ENCODE results near the gene GRM5. TPM values are rescaled to one million over a fixed set of nuclear protein-coding genes. Genes with fewer than 3 reads are reported as not detected.
"Not testable (repeated sequence)": the region's sequence is repeated elsewhere in the genome, so short reads cannot be mapped to it uniquely, and the experiment has no call there.

GRM5 gene
- total RNA-seq, 1 experiment from 2014 or later: 0.03 TPM

DNA sequence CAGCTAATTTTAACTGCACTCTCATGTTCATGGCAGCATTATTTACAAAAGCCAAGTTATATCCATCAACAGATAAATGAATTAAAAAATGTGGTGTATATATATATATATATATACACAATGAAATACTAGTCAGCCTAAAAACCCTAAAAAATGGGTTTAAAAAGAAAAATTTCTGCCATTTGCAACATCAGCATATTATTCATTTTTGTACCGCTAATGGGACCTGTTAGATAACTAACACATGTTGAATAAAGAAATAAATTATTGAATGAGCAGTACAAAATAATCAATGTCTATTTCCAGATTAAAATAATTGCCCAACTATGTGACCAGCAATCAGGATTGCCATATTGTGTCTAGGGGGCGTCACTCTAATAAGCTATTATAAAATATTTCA is 211.8 kb downstream of the GRM5 start:
- not testable (repeated sequence) for H3K27ac ChIP-seq (ENCODE audit: low read length)

DNA sequence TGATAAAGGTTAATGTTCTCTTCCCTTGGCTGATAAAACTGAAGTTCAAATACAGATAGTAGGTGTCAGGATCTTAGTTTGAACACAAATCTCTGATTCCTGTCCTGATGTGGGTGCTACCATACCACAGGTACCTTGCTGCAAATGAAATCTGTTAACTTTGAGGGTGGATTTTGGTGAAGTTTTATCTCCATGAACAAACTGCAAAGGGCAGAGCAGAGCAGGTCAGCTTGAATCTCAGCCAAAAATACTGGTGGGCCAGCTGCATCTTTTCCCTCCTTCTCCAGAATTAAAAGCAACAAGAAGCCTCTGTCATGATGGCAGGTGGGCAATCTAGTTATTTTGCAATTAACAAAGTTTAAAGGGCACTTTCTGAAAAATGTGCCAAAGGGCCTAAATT is 214.2 kb downstream of the GRM5 start:
- intact Hi-C loops (cut with micrococcal nuclease; ENCODE audit: unreplicated experiment); CTCF ChIA-PET; H3K4me3 ChIP-seq (ENCODE audit: low read depth in 2 of 2, low read length in 2 of 2); H3K36me3 ChIP-seq (ENCODE audit: control insufficient read depth, insufficient read depth, low read length); ATAC-seq; H3K9me3 ChIP-seq (ENCODE audit: control insufficient read depth, insufficient read depth, low read depth, low read length); H3K27me3 ChIP-seq (ENCODE audit: control insufficient read depth, insufficient read depth, low read length); in situ Hi-C loops (cut with HindIII; ENCODE audit: low pct_unique_long_range_greater_than_20kb, low sequenced_read_pairs); DNase-seq (ENCODE audit: low read depth, low spot score); BruUV-seq (replicated peaks); H3K4me1 ChIP-seq (ENCODE audit: control insufficient read depth, insufficient read depth, low read length); H3K27ac ChIP-seq (ENCODE audit: low read length): not testable (repeated sequence)
- POLR2A ChIA-PET: interaction anchor here (0.7 kb wide), 1 partner anchor 12 kb away, joined by 4 read pairs; no protein-coding TSS in a partner anchor

More for the DNA sequence above, 211.8 kb downstream of the GRM5 start:
- POLR2A ChIA-PET; H3K4me1 ChIP-seq (ENCODE audit: control insufficient read depth, insufficient read depth, low read length); ATAC-seq; H3K4me3 ChIP-seq (ENCODE audit: low read depth in 2 of 2, low read length in 2 of 2); H3K36me3 ChIP-seq (ENCODE audit: control insufficient read depth, insufficient read depth, low read length); H3K27me3 ChIP-seq (ENCODE audit: control insufficient read depth, insufficient read depth, low read length); DNase-seq (ENCODE audit: low read depth, low spot score); in situ Hi-C loops (cut with HindIII; ENCODE audit: low pct_unique_long_range_greater_than_20kb, low sequenced_read_pairs); intact Hi-C loops (cut with micrococcal nuclease; ENCODE audit: unreplicated experiment); H3K9me3 ChIP-seq (ENCODE audit: control insufficient read depth, insufficient read depth, low read depth, low read length); CTCF ChIA-PET; BruUV-seq (replicated peaks): not testable (repeated sequence)

DNA sequence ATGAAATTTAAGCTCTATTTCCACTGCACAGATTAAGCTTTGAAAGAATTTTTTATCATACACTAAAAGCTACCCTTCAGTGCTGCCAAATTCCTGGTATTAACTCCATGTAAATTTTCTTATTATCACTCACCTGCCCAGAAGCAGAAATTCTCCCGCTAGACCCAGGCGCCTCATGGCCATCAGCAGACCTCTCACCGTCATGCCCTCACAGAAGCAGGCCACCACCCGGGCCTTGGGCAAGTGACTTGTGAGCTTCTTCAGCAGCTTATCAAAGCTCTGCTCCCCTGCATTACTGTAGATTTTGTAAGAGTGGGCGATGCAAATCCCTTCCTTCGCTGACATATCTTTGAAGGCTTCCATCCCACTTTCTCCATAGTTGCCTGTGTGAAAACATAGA is 216.0 kb downstream of the GRM5 start:
- ATAC-seq; in situ Hi-C loops (cut with HindIII; ENCODE audit: low pct_unique_long_range_greater_than_20kb, low sequenced_read_pairs); DNase-seq (ENCODE audit: low read depth, low spot score); H3K27me3 ChIP-seq (ENCODE audit: control insufficient read depth, insufficient read depth, low read length); intact Hi-C loops (cut with micrococcal nuclease; ENCODE audit: unreplicated experiment); H3K4me1 ChIP-seq (ENCODE audit: control insufficient read depth, insufficient read depth, low read length); H3K4me3 ChIP-seq (ENCODE audit: low read depth in 2 of 2, low read length in 2 of 2); BruUV-seq (replicated peaks); H3K9me3 ChIP-seq (ENCODE audit: control insufficient read depth, insufficient read depth, low read depth, low read length); POLR2A ChIA-PET; H3K36me3 ChIP-seq (ENCODE audit: control insufficient read depth, insufficient read depth, low read length); H3K27ac ChIP-seq (ENCODE audit: low read length); CTCF ChIA-PET: not testable (repeated sequence)

DNA sequence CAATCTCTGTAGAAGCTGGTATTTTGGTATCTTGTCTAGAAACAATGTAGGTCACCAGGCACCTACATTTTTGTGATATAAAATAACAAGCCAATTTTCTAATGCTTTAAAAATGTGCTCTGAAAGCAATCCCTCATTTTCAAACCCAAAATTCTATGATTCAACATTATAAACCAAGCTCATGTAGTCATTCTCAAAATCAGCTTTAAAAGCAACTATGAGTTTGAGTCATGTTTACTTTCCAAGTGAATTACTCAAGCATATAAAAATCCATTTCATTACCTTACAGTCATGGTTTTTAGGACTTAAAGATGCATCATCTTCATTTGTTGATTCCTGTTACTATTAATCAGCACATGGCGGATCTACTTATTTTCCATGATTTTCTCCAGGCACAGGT is 216.4 kb downstream of the GRM5 start:
- no peak for ATAC-seq
- intact Hi-C loops (cut with micrococcal nuclease; ENCODE audit: unreplicated experiment) (no loop called here), in situ Hi-C loops (cut with HindIII; ENCODE audit: low pct_unique_long_range_greater_than_20kb, low sequenced_read_pairs) (no loop called here)
- Histone ChIP-seq H3K4me3 (ENCODE audit: low read depth in 2 of 2, low read length in 2 of 2) (no peak overlapping the region), H3K36me3 (ENCODE audit: control insufficient read depth, insufficient read depth, low read length) (no peaks in the 10 kb centered on the region), H3K4me1 (ENCODE audit: control insufficient read depth, insufficient read depth, low read length) (no peaks in the 10 kb centered on the region), H3K27me3 (ENCODE audit: control insufficient read depth, insufficient read depth, low read length) (no peaks in the 10 kb centered on the region), H3K9me3 (ENCODE audit: control insufficient read depth, insufficient read depth, low read depth, low read length) (no peaks in the 10 kb centered on the region), H3K27ac (ENCODE audit: low read length) (no peak overlapping the region)
- no TSS peak for BruUV-seq (replicated peaks)
- no peak for DNase-seq (ENCODE audit: low read depth, low spot score)
- TF ChIP-seq TCF7L2 (IDR thresholded peaks at IDR 0.05; ENCODE audit: low read depth, low read length): no peak
- TF ChIP-seq, protein P1, sequence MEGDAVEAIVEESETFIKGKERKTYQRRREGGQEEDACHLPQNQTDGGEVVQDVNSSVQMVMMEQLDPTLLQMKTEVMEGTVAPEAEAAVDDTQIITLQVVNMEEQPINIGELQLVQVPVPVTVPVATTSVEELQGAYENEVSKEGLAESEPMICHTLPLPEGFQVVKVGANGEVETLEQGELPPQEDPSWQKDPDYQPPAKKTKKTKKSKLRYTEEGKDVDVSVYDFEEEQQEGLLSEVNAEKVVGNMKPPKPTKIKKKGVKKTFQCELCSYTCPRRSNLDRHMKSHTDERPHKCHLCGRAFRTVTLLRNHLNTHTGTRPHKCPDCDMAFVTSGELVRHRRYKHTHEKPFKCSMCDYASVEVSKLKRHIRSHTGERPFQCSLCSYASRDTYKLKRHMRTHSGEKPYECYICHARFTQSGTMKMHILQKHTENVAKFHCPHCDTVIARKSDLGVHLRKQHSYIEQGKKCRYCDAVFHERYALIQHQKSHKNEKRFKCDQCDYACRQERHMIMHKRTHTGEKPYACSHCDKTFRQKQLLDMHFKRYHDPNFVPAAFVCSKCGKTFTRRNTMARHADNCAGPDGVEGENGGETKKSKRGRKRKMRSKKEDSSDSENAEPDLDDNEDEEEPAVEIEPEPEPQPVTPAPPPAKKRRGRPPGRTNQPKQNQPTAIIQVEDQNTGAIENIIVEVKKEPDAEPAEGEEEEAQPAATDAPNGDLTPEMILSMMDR (IDR thresholded peaks at IDR 0.05): no peak
- TF ChIP-seq, protein P2, sequence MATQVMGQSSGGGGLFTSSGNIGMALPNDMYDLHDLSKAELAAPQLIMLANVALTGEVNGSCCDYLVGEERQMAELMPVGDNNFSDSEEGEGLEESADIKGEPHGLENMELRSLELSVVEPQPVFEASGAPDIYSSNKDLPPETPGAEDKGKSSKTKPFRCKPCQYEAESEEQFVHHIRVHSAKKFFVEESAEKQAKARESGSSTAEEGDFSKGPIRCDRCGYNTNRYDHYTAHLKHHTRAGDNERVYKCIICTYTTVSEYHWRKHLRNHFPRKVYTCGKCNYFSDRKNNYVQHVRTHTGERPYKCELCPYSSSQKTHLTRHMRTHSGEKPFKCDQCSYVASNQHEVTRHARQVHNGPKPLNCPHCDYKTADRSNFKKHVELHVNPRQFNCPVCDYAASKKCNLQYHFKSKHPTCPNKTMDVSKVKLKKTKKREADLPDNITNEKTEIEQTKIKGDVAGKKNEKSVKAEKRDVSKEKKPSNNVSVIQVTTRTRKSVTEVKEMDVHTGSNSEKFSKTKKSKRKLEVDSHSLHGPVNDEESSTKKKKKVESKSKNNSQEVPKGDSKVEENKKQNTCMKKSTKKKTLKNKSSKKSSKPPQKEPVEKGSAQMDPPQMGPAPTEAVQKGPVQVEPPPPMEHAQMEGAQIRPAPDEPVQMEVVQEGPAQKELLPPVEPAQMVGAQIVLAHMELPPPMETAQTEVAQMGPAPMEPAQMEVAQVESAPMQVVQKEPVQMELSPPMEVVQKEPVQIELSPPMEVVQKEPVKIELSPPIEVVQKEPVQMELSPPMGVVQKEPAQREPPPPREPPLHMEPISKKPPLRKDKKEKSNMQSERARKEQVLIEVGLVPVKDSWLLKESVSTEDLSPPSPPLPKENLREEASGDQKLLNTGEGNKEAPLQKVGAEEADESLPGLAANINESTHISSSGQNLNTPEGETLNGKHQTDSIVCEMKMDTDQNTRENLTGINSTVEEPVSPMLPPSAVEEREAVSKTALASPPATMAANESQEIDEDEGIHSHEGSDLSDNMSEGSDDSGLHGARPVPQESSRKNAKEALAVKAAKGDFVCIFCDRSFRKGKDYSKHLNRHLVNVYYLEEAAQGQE (IDR thresholded peaks at IDR 0.05; ENCODE audit: insufficient read depth in 1 of 2, low read depth in 2 of 2, low read length in 1 of 2): no peak
- no peak for TF ChIP-seq SIN3A (IDR thresholded peaks at IDR 0.05; ENCODE audit: borderline replicate concordance, insufficient read depth, low read depth, low read length)
- no peak for TF ChIP-seq POLR2AphosphoS5 (IDR thresholded peaks at IDR 0.05; ENCODE audit: low read depth, low read length)
- CTCF ChIA-PET: no interaction called here
- POLR2A ChIA-PET: no interaction called here

DNA sequence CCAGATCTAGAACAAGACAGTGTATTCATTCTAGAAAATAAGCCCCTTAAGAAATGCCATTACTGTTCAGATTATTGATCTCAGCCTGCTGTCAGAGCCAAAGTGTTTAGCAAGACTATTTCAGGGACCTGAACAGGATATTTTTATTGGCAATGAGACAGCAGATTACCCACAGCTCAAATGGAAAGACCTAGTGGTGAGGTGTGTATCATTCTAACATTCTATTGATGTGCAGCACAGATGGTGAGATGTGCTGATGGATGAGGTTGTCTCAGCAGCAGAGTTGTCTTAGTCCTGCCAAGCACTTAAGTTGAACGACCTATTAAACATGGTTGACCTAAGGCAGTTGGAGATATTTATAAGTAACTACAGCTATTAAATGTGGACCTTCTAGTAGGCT is 219.5 kb downstream of the GRM5 start:
- intact Hi-C loops (cut with micrococcal nuclease; ENCODE audit: unreplicated experiment); DNase-seq (ENCODE audit: low read depth, low spot score); H3K36me3 ChIP-seq (ENCODE audit: control insufficient read depth, insufficient read depth, low read length); BruUV-seq (replicated peaks); CTCF ChIA-PET; in situ Hi-C loops (cut with HindIII; ENCODE audit: low pct_unique_long_range_greater_than_20kb, low sequenced_read_pairs); ATAC-seq; POLR2A ChIA-PET; H3K4me1 ChIP-seq (ENCODE audit: control insufficient read depth, insufficient read depth, low read length); H3K4me3 ChIP-seq (ENCODE audit: low read depth in 2 of 2, low read length in 2 of 2); H3K27ac ChIP-seq (ENCODE audit: low read length); H3K9me3 ChIP-seq (ENCODE audit: control insufficient read depth, insufficient read depth, low read depth, low read length); H3K27me3 ChIP-seq (ENCODE audit: control insufficient read depth, insufficient read depth, low read length): not testable (repeated sequence)

All from Panc1 (cell line).